B cell (primary cell): ENCODE data around the gene PODN.

Experiments used
- CTCF ChIP-seq: fragments of 200-600 bp; IDR thresholded peaks from one replicate; pipeline ENCODE4 v1.8.0; 2022; ENCODE audit warnings: antibody characterized with exemption, mild to moderate bottlenecking
- EZH2 ChIP-seq: IDR thresholded peaks from 2 replicates; pipeline ENCODE4 v1.6.1; 2012; ENCODE audit warnings: borderline replicate concordance, low read depth, mild to moderate bottlenecking, moderate library complexity, low read length; ENCODE audit not compliant: insufficient read depth, poor library complexity, severe bottlenecking

DNA sequence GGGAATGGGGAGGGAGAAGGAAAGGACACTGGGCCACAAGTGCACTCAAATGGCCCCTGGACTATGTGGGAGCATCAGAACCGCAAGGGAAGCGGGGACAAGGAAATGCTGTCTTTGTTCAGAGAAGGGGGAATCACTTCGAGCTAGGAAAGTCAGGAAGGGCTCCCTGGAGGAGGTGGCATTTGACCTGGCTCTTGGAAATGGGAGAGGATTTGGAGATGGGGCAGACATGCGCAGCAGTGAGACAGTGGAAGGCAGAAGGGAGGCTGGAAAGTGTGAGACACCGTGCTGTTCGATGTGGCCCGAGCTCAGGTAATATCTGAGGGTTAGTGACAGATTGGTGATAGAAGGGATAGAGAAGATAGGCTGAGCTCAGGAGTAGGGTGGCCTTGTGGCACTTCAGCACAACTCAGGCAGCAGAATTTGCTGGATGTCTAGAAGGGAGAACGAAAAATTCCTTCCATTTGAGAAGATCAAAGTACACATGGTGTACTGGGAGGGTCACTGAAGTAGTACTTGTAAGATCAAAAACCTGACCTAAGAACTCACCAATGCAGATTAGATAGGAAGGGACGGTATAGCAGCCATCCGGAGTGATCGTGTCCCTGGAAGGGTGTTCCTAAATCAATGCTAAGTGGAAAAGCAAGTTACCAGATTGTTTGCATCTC lies 55.1 kb downstream of the PODN start:
- no peak for TF ChIP-seq CTCF
- no peak for TF ChIP-seq EZH2
